HUES6 (cell line): Measurements from ENCODE around the gene RTCA.
"Not testable (repeated sequence)": the region's sequence is repeated elsewhere in the genome, so short reads cannot be mapped to it uniquely, and the experiment has no call there.

ENCODE experiments used
- H3K27ac ChIP-seq: 2 replicates; pipeline ENCODE4 v1.7.0; 2013; ENCODE audit warnings: low read depth, mild to moderate bottlenecking, low read length, inconsistent platforms
- H3K27me3 ChIP-seq: 2 replicates; pipeline ENCODE4 v1.6.1; 2013; ENCODE audit warnings: low read length; ENCODE audit not compliant: control insufficient read depth, insufficient read depth
- H3K36me3 ChIP-seq: 2 replicates; pipeline ENCODE4 v1.6.1; 2013; ENCODE audit warnings: low read length; ENCODE audit not compliant: control insufficient read depth, insufficient read depth
- H3K4me1 ChIP-seq: 2 replicates; pipeline ENCODE4 v1.6.1; 2013; ENCODE audit warnings: low read length; ENCODE audit not compliant: control insufficient read depth, insufficient read depth
- H3K4me3 ChIP-seq: 2 replicates; pipeline ENCODE4 v1.5.1; 2013; ENCODE audit warnings: low read depth, low read length
- H3K9ac ChIP-seq: one replicate; pipeline ENCODE4 v1.6.1; 2013; ENCODE audit warnings: mild to moderate bottlenecking, low read length
- H3K9me3 ChIP-seq: 2 replicates; pipeline ENCODE4 v1.6.1; 2013; ENCODE audit warnings: low read depth, low read length; ENCODE audit not compliant: control insufficient read depth, insufficient read depth

Gene RTCA

GRCh38 chr1:100258427-100258826, 7.6 kb upstream of the RTCA start:
- not testable (repeated sequence) for H3K4me1 ChIP-seq, H3K36me3 ChIP-seq, H3K4me3 ChIP-seq

GRCh38 chr1:100261686-100262085, 4.3 kb upstream of the RTCA start:
- Histone ChIP-seq H3K9ac (no peak overlapping the region), H3K4me1 (no peaks in the 10 kb centered on the region), H3K36me3 (peaks cover 3% of the 10 kb centered on the region; the same call in 1 of the 2 replicates), H3K9me3 (peaks cover 9% of the 10 kb centered on the region; the same call in 1 of the 2 replicates), H3K27me3 (no peaks in the 10 kb centered on the region), H3K27ac (no peak overlapping the region), H3K4me3 (no peak overlapping the region)

More at GRCh38 chr1:100258427-100258826, 7.6 kb upstream of the RTCA start:
- not testable (repeated sequence) for H3K9me3 ChIP-seq, H3K27me3 ChIP-seq, H3K27ac ChIP-seq, H3K9ac ChIP-seq

- not testable (repeated sequence) for H3K27me3 ChIP-seq, H3K4me3 ChIP-seq, H3K27ac ChIP-seq, H3K9ac ChIP-seq, H3K9me3 ChIP-seq, H3K4me1 ChIP-seq
- H3K36me3 ChIP-seq = peaks cover 19% of the 10 kb centered on the region
Measured at GRCh38 chr1:100264081-100264480, 1.9 kb upstream of the RTCA start.

- no peak overlapping the region for H3K27ac ChIP-seq
- H3K4me3 ChIP-seq = peak overlapping the region; percentile 96
- H3K4me1 ChIP-seq = no peaks in the 10 kb centered on the region
- H3K36me3 ChIP-seq = peaks cover 32% of the 10 kb centered on the region
- H3K9me3 ChIP-seq = peaks cover 9% of the 10 kb centered on the region; the same call in 1 of the 2 replicates
- H3K27me3 ChIP-seq = no peaks in the 10 kb centered on the region
- peak overlapping the region; percentile 94 for H3K9ac ChIP-seq
Measured at GRCh38 chr1:100265562-100265930, 470 bp upstream of the RTCA start.

- H3K9me3 ChIP-seq = peaks cover 4% of the 10 kb centered on the region; the same call in 1 of the 2 replicates
- H3K4me1 ChIP-seq = no peaks in the 10 kb centered on the region
- H3K4me3 ChIP-seq = peak overlapping the region; percentile 96
- H3K27me3 ChIP-seq = no peaks in the 10 kb centered on the region
- peaks cover 43% of the 10 kb centered on the region for H3K36me3 ChIP-seq
- H3K9ac ChIP-seq = peak overlapping the region; percentile 94
- H3K27ac ChIP-seq = peak overlapping the region; percentile 83; the same call in 1 of the 2 replicates
Measured at GRCh38 chr1:100266741-100267140, 725 bp downstream of the RTCA start.

GRCh38 chr1:100267284-100267683, 1.3 kb downstream of the RTCA start:
- Histone ChIP-seq H3K9me3 (peaks cover 4% of the 10 kb centered on the region; the same call in 1 of the 2 replicates), H3K4me1 (no peaks in the 10 kb centered on the region), H3K36me3 (peaks cover 48% of the 10 kb centered on the region), H3K9ac (no peak overlapping the region), H3K27me3 (no peaks in the 10 kb centered on the region), H3K27ac (no peak overlapping the region), H3K4me3 (peak overlapping the region; percentile 96)

- H3K4me1 ChIP-seq = no peaks in the 10 kb centered on the region
- H3K9me3 ChIP-seq = peaks cover 4% of the 10 kb centered on the region; the same call in 1 of the 2 replicates
- no peak overlapping the region for H3K9ac ChIP-seq
- no peak overlapping the region for H3K27ac ChIP-seq
- no peaks in the 10 kb centered on the region for H3K27me3 ChIP-seq
- peaks cover 58% of the 10 kb centered on the region for H3K36me3 ChIP-seq
- no peak overlapping the region for H3K4me3 ChIP-seq
Measured at GRCh38 chr1:100268202-100268601, 2.2 kb downstream of the RTCA start.

- Histone ChIP-seq H3K9me3 (no peaks in the 10 kb centered on the region), H3K9ac (no peak overlapping the region), H3K27ac (no peak overlapping the region), H3K36me3 (peaks cover 95% of the 10 kb centered on the region), H3K4me1 (no peaks in the 10 kb centered on the region), H3K4me3 (no peak overlapping the region), H3K27me3 (no peaks in the 10 kb centered on the region)
Measured at GRCh38 chr1:100277866-100278265, 11.8 kb downstream of the RTCA start.

GRCh38 chr1:100279358-100279923, 13.4 kb downstream of the RTCA start:
- Histone ChIP-seq H3K36me3 (peaks cover 91% of the 10 kb centered on the region), H3K4me3 (no peak overlapping the region), H3K27ac (no peak overlapping the region), H3K4me1 (no peaks in the 10 kb centered on the region), H3K27me3 (no peaks in the 10 kb centered on the region), H3K9me3 (no peaks in the 10 kb centered on the region), H3K9ac (no peak overlapping the region)

GRCh38 chr1:100279954-100280682, 14.1 kb downstream of the RTCA start:
- H3K27me3 ChIP-seq = no peaks in the 10 kb centered on the region
- H3K36me3 ChIP-seq = peaks cover 91% of the 10 kb centered on the region
- no peaks in the 10 kb centered on the region for H3K9me3 ChIP-seq
- no peak overlapping the region for H3K4me3 ChIP-seq
- no peaks in the 10 kb centered on the region for H3K4me1 ChIP-seq
- no peak overlapping the region for H3K27ac ChIP-seq
- H3K9ac ChIP-seq = no peak overlapping the region

GRCh38 chr1:100284591-100284990, 18.6 kb downstream of the RTCA start:
- H3K9ac ChIP-seq = no peak overlapping the region
- no peaks in the 10 kb centered on the region for H3K27me3 ChIP-seq
- H3K4me1 ChIP-seq = no peaks in the 10 kb centered on the region
- H3K27ac ChIP-seq = no peak overlapping the region
- no peak overlapping the region for H3K4me3 ChIP-seq
- H3K9me3 ChIP-seq = no peaks in the 10 kb centered on the region
- H3K36me3 ChIP-seq = peaks cover 88% of the 10 kb centered on the region
